ENCODE results near the gene GRID1. TPM values are rescaled to one million over a fixed set of nuclear protein-coding genes. Genes with fewer than 3 reads are reported as not detected.

GRID1 gene
- total RNA-seq, 1 experiment from 2014 or later, result 0.37 TPM

DNA sequence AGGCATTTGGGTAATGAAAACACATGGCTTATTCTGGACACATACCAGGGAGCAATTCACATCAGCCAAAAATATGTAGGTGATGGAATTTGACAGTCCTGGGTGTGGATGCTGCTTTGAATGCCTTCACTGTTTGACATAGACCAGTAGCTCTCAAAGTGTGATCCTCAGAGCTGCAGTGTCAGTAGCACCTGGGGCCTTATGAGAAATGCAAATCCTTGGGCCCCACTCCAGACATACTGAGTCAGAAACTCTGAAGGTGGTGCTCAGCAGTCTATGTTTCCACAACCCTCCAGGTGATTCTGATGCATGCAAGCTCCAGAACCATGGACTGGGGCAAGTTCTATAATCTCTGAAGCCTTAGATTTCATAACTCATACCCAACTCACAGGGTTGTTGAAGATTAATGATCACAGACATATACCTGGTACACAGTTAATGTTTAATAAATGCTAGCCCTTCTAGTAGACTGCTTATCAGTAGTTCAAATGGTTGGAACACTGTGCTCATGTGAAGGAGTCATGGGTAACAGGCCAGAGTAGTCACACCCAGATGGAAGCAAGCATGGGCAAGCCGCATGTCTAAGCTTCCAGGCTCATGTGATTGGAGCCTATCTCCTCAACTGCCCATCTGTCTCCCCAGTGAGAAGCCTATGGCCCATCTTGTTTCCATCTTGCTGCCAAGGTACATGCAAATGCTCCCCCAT is 715.7 kb downstream of the GRID1 start (continued):
- TF ChIP-seq, protein P1, sequence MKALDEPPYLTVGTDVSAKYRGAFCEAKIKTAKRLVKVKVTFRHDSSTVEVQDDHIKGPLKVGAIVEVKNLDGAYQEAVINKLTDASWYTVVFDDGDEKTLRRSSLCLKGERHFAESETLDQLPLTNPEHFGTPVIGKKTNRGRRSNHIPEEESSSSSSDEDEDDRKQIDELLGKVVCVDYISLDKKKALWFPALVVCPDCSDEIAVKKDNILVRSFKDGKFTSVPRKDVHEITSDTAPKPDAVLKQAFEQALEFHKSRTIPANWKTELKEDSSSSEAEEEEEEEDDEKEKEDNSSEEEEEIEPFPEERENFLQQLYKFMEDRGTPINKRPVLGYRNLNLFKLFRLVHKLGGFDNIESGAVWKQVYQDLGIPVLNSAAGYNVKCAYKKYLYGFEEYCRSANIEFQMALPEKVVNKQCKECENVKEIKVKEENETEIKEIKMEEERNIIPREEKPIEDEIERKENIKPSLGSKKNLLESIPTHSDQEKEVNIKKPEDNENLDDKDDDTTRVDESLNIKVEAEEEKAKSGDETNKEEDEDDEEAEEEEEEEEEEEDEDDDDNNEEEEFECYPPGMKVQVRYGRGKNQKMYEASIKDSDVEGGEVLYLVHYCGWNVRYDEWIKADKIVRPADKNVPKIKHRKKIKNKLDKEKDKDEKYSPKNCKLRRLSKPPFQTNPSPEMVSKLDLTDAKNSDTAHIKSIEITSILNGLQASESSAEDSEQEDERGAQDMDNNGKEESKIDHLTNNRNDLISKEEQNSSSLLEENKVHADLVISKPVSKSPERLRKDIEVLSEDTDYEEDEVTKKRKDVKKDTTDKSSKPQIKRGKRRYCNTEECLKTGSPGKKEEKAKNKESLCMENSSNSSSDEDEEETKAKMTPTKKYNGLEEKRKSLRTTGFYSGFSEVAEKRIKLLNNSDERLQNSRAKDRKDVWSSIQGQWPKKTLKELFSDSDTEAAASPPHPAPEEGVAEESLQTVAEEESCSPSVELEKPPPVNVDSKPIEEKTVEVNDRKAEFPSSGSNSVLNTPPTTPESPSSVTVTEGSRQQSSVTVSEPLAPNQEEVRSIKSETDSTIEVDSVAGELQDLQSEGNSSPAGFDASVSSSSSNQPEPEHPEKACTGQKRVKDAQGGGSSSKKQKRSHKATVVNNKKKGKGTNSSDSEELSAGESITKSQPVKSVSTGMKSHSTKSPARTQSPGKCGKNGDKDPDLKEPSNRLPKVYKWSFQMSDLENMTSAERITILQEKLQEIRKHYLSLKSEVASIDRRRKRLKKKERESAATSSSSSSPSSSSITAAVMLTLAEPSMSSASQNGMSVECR (CRISPR knock-in tag; IDR thresholded peaks at IDR 0.05; ENCODE audit: borderline replicate concordance), result no peak
- TF ChIP-seq ZBTB21 (CRISPR knock-in tag; IDR thresholded peaks at IDR 0.05; ENCODE audit: borderline replicate concordance) (no peak), NFATC4 (CRISPR knock-in tag; IDR thresholded peaks at IDR 0.05) (no peak)

- H3K36me3 Mint-ChIP-seq, result no peaks in the 10 kb centered on the region
- peaks cover 10% of the 10 kb centered on the region for H3K4me1 Mint-ChIP-seq
- H3K27ac Mint-ChIP-seq, result no peak overlapping the region
- ChIA-PET POLR2A (no interaction called here), CTCF (no interaction called here)
- peaks cover 4% of the 10 kb centered on the region; the same call in 1 of the 2 replicates for H3K9me3 Mint-ChIP-seq
- DNase-seq (ENCODE audit: low spot score) (no peak), ATAC-seq (no peak)
- TF ChIP-seq SOX15 (CRISPR knock-in tag; IDR thresholded peaks at IDR 0.05), result no peak
- TF ChIP-seq, protein P2, sequence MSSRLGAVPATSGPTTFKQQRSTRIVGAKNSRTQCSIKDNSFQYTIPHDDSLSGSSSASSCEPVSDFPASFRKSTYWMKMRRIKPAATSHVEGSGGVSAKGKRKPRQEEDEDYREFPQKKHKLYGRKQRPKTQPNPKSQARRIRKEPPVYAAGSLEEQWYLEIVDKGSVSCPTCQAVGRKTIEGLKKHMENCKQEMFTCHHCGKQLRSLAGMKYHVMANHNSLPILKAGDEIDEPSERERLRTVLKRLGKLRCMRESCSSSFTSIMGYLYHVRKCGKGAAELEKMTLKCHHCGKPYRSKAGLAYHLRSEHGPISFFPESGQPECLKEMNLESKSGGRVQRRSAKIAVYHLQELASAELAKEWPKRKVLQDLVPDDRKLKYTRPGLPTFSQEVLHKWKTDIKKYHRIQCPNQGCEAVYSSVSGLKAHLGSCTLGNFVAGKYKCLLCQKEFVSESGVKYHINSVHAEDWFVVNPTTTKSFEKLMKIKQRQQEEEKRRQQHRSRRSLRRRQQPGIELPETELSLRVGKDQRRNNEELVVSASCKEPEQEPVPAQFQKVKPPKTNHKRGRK (CRISPR knock-in tag; IDR thresholded peaks at IDR 0.05; ENCODE audit: borderline replicate concordance), result no peak
- TF ChIP-seq, protein P3, sequence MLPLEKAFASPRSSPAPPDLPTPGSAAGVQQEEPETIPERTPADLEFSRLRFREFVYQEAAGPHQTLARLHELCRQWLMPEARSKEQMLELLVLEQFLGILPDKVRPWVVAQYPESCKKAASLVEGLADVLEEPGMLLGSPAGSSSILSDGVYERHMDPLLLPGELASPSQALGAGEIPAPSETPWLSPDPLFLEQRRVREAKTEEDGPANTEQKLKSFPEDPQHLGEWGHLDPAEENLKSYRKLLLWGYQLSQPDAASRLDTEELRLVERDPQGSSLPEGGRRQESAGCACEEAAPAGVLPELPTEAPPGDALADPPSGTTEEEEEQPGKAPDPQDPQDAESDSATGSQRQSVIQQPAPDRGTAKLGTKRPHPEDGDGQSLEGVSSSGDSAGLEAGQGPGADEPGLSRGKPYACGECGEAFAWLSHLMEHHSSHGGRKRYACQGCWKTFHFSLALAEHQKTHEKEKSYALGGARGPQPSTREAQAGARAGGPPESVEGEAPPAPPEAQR (CRISPR knock-in tag; IDR thresholded peaks at IDR 0.05), result no peak
- no peak for TF ChIP-seq CBFB (CRISPR knock-in tag; IDR thresholded peaks at IDR 0.05; ENCODE audit: low read depth)
- TF ChIP-seq IRF1 (CRISPR knock-in tag; IDR thresholded peaks at IDR 0.05), result no peak
- TF ChIP-seq ZNF219 (CRISPR knock-in tag; IDR thresholded peaks at IDR 0.05; ENCODE audit: borderline replicate concordance), result no peak
- H3K27me3 Mint-ChIP-seq (ENCODE audit: low read depth), result no peaks in the 10 kb centered on the region
- H3K4me3 Mint-ChIP-seq, result no peak overlapping the region
Observed at GRCh38 chr10:85649461-85649860, 717.1 kb downstream of the GRID1 start.

- Mint-ChIP-seq H3K4me1 (peaks cover 10% of the 10 kb centered on the region), H3K27ac (no peak overlapping the region), H3K4me3 (no peak overlapping the region), H3K27me3 (ENCODE audit: low read depth) (no peaks in the 10 kb centered on the region), H3K36me3 (no peaks in the 10 kb centered on the region), H3K9me3 (peaks cover 4% of the 10 kb centered on the region; the same call in 1 of the 2 replicates)
- CTCF ChIA-PET, result no interaction called here
- POLR2A ChIA-PET, result no interaction called here
- no peak for DNase-seq (ENCODE audit: low spot score)
- no peak for ATAC-seq
- TF ChIP-seq RORB (CRISPR knock-in tag; IDR thresholded peaks at IDR 0.05) (no peak), ZNF219 (CRISPR knock-in tag; IDR thresholded peaks at IDR 0.05; ENCODE audit: borderline replicate concordance) (no peak), SMAD4 (CRISPR knock-in tag; IDR thresholded peaks at IDR 0.05) (no peak), ZMAT4 (CRISPR knock-in tag; IDR thresholded peaks at IDR 0.05) (no peak), E2F4 (CRISPR knock-in tag; IDR thresholded peaks at IDR 0.05; ENCODE audit: borderline replicate concordance, low read depth) (no peak), CREB1 (CRISPR knock-in tag; IDR thresholded peaks at IDR 0.05) (no peak), NR3C1 (CRISPR knock-in tag; conservative IDR thresholded peaks at IDR 0.05; ENCODE audit: low read depth) (no peak), ZNF121 (CRISPR knock-in tag; IDR thresholded peaks at IDR 0.05) (no peak), JAZF1 (CRISPR knock-in tag; IDR thresholded peaks at IDR 0.05) (no peak), ESRRA (CRISPR knock-in tag; IDR thresholded peaks at IDR 0.05; ENCODE audit: borderline replicate concordance) (no peak), ATF6 (CRISPR knock-in tag; IDR thresholded peaks at IDR 0.05) (no peak), EMX1 (CRISPR knock-in tag; IDR thresholded peaks at IDR 0.05) (no peak)
- TF ChIP-seq, protein P4, sequence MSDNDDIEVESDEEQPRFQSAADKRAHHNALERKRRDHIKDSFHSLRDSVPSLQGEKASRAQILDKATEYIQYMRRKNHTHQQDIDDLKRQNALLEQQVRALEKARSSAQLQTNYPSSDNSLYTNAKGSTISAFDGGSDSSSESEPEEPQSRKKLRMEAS (CRISPR knock-in tag; IDR thresholded peaks at IDR 0.05), result no peak
Observed at GRCh38 chr10:85648279-85648754, 718.3 kb downstream of the GRID1 start.

All from WTC11 (cell line).